Immature natural killer cell (primary cell): ENCODE results near the gene TRMT1L. TPM values are rescaled to one million over a fixed set of nuclear protein-coding genes. Genes with fewer than 3 reads are reported as not detected.

Experiments
- polyA plus RNA-seq, 3 donors: library from polyadenylated mRNA; unstranded; fragments of 300-500 nt; fragmentation: Illumina TruSeq; gene quantifications; one replicate each; pipeline ENCODE4 v1.2.3, GENCODE V29; 2021

Gene TRMT1L
- polyA plus RNA-seq, 3 donors from 2014 or later: 4.7 to 11.8 (median 5.8) TPM

Other genes starting within 250 kb of the TRMT1L start
- gene NIBAN1, start 182.4 kb downstream of the TRMT1L start, polyA plus RNA-seq: 10 to 100 TPM in 2 of 3 donors, 1 to 10 TPM in 1; 6.3 to 24.7 (median 19.0) TPM
- gene RNF2, start 111.4 kb downstream of the TRMT1L start, polyA plus RNA-seq: 10 to 100 TPM; 19.1 to 27.6 (median 25.1) TPM
- 1 to 10 TPM in 2 of 3 donors, under 1 TPM in 1; 0.25 to 2.4 (median 1.6) TPM for gene SWT1, start 214 bp upstream of the TRMT1L start, polyA plus RNA-seq
- 100 to 1,000 TPM in 2 of 3 donors, 10 to 100 TPM in 1; 68.6 to 146 (median 110) TPM for gene IVNS1ABP, start 160.3 kb upstream of the TRMT1L start, polyA plus RNA-seq